ENCODE data around the gene OXCT1. TPM values are rescaled to one million over a fixed set of nuclear protein-coding genes. Genes with fewer than 3 reads are reported as not detected.
A peak's percentile ranks its signal among the peaks of the same experiment; 100 is the strongest.

The OXCT1 gene
- total RNA-seq, 1 donor = 39.4 TPM

- H3K4me2 ChIP-seq (ENCODE audit: insufficient read depth, low read length) = peak overlapping the region; percentile 27
- H3K9me3 ChIP-seq (ENCODE audit: low read depth, low read length) = no peaks in the 10 kb centered on the region
- peak; percentile 79 for TF ChIP-seq CTCF (IDR thresholded peaks at IDR 0.05; ENCODE audit: extremely low read depth, low read depth, low read length)
- no peaks in the 10 kb centered on the region for H3K79me2 ChIP-seq (ENCODE audit: insufficient read depth, low read length)
- no peaks in the 10 kb centered on the region for H3K27me3 ChIP-seq (ENCODE audit: insufficient read depth, low read length)
- no peak overlapping the region for H3K4me3 ChIP-seq (ENCODE audit: insufficient read depth, low read length)
- H3K27ac ChIP-seq (ENCODE audit: low read depth, low read length) = no peak overlapping the region
- no peaks in the 10 kb centered on the region for H4K20me1 ChIP-seq (ENCODE audit: insufficient read depth, low read length)
- peaks cover 11% of the 10 kb centered on the region for H3K4me1 ChIP-seq (ENCODE audit: insufficient read depth, low read length)
- DNase-seq (ENCODE audit: insufficient read length, low spot score, missing footprints) = peak; percentile 25
- no peaks in the 10 kb centered on the region for H3K36me3 ChIP-seq (ENCODE audit: insufficient read depth, low read length)
- peak overlapping the region; percentile 84 for H2AFZ ChIP-seq (ENCODE audit: low read length)
These were observed 162.2 kb downstream of the OXCT1 start for GRCh38 chr5:41707853-41708603.

- H3K4me1 ChIP-seq (ENCODE audit: insufficient read depth, low read length) = no peaks in the 10 kb centered on the region
- H4K20me1 ChIP-seq (ENCODE audit: insufficient read depth, low read length) = no peaks in the 10 kb centered on the region
- H3K79me2 ChIP-seq (ENCODE audit: insufficient read depth, low read length) = no peaks in the 10 kb centered on the region
- TF ChIP-seq CTCF (IDR thresholded peaks at IDR 0.05; ENCODE audit: extremely low read depth, low read depth, low read length) = peak; percentile 37
- no peaks in the 10 kb centered on the region for H3K36me3 ChIP-seq (ENCODE audit: insufficient read depth, low read length)
- H3K27me3 ChIP-seq (ENCODE audit: insufficient read depth, low read length) = no peaks in the 10 kb centered on the region
- no peak overlapping the region for H3K4me3 ChIP-seq (ENCODE audit: insufficient read depth, low read length)
- H2AFZ ChIP-seq (ENCODE audit: low read length) = no peak overlapping the region
- H3K4me2 ChIP-seq (ENCODE audit: insufficient read depth, low read length) = no peak overlapping the region
- H3K9me3 ChIP-seq (ENCODE audit: low read depth, low read length) = no peaks in the 10 kb centered on the region
- DNase-seq (ENCODE audit: insufficient read length, low spot score, missing footprints) = no peak
- H3K27ac ChIP-seq (ENCODE audit: low read depth, low read length) = no peak overlapping the region
These were observed 174.2 kb downstream of the OXCT1 start for GRCh38 chr5:41695920-41696582.

GRCh38 chr5:41686767-41687166 lies 183.5 kb downstream of the OXCT1 start:
- no peaks in the 10 kb centered on the region for H3K36me3 ChIP-seq (ENCODE audit: insufficient read depth, low read length)
- TF ChIP-seq CTCF (IDR thresholded peaks at IDR 0.05; ENCODE audit: extremely low read depth, low read depth, low read length) = no peak
- no peak for DNase-seq (ENCODE audit: insufficient read length, low spot score, missing footprints)
- H3K9me3 ChIP-seq (ENCODE audit: low read depth, low read length) = no peaks in the 10 kb centered on the region
- no peak overlapping the region for H3K27ac ChIP-seq (ENCODE audit: low read depth, low read length)
- no peaks in the 10 kb centered on the region for H3K27me3 ChIP-seq (ENCODE audit: insufficient read depth, low read length)
- H4K20me1 ChIP-seq (ENCODE audit: insufficient read depth, low read length) = no peaks in the 10 kb centered on the region
- H3K79me2 ChIP-seq (ENCODE audit: insufficient read depth, low read length) = no peaks in the 10 kb centered on the region
- no peak overlapping the region for H2AFZ ChIP-seq (ENCODE audit: low read length)
- H3K4me3 ChIP-seq (ENCODE audit: insufficient read depth, low read length) = no peak overlapping the region
- H3K4me2 ChIP-seq (ENCODE audit: insufficient read depth, low read length) = no peak overlapping the region
- no peaks in the 10 kb centered on the region for H3K4me1 ChIP-seq (ENCODE audit: insufficient read depth, low read length)

GRCh38 chr5:41686191-41686590 lies 184.0 kb downstream of the OXCT1 start:
- no peak for TF ChIP-seq CTCF (IDR thresholded peaks at IDR 0.05; ENCODE audit: extremely low read depth, low read depth, low read length)
- Histone ChIP-seq H3K4me2 (ENCODE audit: insufficient read depth, low read length) (no peak overlapping the region), H3K9me3 (ENCODE audit: low read depth, low read length) (no peaks in the 10 kb centered on the region), H3K4me3 (ENCODE audit: insufficient read depth, low read length) (no peak overlapping the region), H3K79me2 (ENCODE audit: insufficient read depth, low read length) (no peaks in the 10 kb centered on the region), H3K27me3 (ENCODE audit: insufficient read depth, low read length) (no peaks in the 10 kb centered on the region), H3K4me1 (ENCODE audit: insufficient read depth, low read length) (no peaks in the 10 kb centered on the region), H4K20me1 (ENCODE audit: insufficient read depth, low read length) (no peaks in the 10 kb centered on the region), H3K27ac (ENCODE audit: low read depth, low read length) (no peak overlapping the region), H2AFZ (ENCODE audit: low read length) (no peak overlapping the region), H3K36me3 (ENCODE audit: insufficient read depth, low read length) (no peaks in the 10 kb centered on the region)
- DNase-seq (ENCODE audit: insufficient read length, low spot score, missing footprints) = no peak

Data from osteoblast (primary cell).